Renal cortex interstitium (tissue), 11 donors: ENCODE data around the gene ZFHX3. TPM values are rescaled to one million over a fixed set of nuclear protein-coding genes. Genes with fewer than 3 reads are reported as not detected.

Experiments used
- DNase-seq, 11 donors: peaks; one replicate each; pipeline ENCODE4 v3.0.0-alpha.2; 2013; ENCODE audit warnings: low read depth in 9 of 11, low spot score in 4 of 11; ENCODE audit errors: extremely low read depth in 1 of 11
- polyA plus RNA-seq, 3 donors: library from polyadenylated mRNA; unstranded; fragments of 120-200 nt; gene quantifications; one replicate each; pipeline ENCODE4 v1.2.1, GENCODE V29; 2013; ENCODE audit not compliant: insufficient read length in 3 of 3

The ZFHX3 gene
- polyA plus RNA-seq, 3 donors = 20.2 to 25.8 (median 20.2) TPM

DNA sequence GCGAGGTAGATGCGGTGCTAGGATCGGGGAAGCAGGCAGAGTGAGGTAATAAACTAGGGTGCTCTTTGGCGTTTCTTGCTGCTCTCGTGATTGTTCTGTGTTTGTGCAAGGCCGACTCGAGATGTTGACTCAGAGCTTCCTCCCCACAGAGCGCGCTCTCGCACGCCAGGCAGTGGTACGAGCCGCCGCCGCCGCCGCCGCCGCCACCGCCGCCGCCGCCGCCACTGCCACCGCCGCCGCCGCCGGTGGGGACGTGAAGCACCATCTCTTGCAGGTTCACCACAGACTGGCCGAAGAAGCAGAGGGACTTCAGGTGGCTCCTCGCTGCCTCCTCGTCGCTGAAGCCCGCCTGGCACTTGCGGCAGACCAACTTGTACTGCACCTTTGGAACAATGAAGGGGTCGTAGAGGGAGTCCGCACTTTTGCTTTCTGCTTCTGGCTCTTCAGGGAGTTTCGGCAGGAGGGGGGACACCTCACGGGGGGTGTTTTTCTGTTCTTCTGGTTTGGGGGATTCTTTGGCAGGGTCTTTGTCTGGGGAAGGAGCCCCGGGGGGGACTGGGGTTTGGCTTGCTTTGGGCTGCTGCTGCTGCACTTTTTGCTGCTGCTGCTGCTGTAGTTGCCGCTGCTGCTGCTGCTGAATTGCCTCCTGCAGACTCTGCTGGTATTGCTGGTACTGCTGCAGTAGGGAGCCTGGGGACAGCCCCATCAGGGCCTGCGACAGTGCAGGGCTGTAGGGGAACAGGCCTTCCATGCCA lies 260.2 kb downstream of the ZFHX3 start:
- DNase-seq = peak in 7 of 11 donors; percentile 20 to 44 (median 36)

DNA sequence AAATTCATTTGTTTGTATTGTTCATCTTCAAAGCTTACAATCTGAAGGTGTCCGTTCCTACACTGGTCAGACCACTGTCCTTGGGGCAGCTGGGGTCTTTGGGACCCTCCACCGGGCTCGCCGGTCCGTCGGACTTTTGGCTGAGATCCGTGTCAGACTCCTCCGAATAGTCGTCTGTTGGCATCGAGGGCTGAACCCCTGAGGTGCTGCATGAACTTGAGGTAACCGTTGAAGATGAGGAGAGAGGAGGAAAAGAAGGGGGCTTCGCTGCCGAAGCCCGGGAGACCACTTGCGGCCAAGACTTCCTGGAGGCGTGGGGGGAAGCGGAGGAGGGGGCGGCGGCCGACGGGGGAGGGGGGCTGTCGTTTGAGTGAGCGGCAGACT lies 260.8 kb downstream of the ZFHX3 start:
- DNase-seq = peak in 2 of 11 donors; percentile 2 to 5

DNA sequence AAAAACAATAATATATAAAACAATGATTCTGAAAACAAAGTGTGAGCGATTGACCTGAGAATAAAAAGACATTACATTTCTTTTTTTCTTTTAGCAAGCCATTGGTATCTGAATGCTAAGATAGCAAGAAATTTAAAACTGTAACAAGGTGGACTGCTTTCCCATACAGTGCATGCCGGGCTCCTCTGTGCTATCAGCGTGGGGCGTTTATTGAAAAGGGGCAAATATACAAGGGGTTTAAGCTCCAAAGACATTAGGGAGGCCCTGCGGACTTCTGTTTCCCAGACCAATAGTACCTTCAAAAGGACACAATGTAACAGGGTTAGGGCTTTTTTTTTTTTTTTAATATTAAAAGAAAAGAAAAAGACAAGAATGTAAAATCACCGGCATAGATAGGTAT lies 261.3 kb downstream of the ZFHX3 start:
- no peak for DNase-seq

DNA sequence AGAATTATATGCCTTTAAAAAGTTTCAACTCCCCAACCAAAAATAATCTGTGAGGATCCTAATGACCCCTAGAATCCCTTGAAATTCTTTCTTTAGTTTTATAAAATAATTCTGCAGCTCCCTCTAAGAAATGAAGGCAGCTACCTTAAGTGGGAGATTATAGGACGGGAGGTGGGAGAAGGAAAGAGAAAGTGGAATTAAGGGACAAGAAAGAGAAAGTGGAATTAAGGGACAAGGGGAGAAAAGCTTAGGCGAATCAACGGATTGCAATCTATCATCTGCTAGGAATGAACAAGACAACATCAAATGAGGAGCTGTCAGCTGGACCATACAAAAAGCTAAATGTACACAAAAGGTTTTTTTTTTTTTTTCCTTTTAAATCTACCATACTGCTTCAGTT lies 262.0 kb downstream of the ZFHX3 start:
- DNase-seq = no peak

DNA sequence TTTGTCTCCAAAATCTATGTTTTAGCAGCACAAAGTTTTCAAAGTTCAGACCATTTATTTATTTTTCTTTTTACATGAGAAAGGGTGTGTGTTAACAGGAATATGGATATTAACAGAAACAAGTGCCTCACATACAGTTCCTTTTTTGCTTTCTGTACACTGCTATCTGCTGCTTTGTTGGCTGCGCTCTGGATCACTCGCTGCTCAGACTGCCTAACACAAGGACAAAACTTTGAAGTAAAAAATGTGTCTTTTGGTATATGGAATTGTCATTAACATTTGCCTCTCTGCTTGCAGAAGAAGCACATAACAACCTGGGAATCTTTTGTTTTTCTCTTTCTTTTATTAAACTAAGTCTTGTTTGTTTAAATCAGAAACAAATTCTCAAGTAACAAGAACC lies 262.8 kb downstream of the ZFHX3 start:
- no peak for DNase-seq

DNA sequence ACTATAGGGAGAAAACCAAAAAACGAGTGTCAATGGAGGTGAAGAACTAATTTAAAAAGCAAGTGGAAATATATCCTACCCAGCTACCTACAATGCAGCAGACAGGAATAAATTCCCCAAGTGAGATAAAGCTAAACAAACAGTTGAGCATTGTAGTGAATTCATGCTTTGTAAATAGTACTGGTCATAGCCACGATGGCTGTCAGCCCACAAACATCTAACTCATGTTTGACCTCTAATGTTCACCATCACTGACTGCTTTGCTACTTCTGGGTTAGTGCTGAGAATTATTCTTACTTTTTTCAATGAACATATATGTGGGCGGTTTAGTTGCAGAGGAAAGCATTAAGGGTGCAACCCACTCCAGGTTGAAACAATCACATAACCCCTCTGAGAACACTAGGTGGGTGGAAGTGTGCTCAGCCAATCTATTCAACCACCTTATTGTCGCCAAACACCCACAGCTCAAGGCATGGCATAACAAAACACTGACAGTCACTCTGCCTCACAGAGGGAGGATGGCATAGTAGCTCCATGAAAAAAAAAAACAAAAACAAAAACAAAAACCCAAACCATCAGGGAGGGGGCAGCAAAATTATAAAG lies 264.1 kb downstream of the ZFHX3 start:
- no peak for DNase-seq

DNA sequence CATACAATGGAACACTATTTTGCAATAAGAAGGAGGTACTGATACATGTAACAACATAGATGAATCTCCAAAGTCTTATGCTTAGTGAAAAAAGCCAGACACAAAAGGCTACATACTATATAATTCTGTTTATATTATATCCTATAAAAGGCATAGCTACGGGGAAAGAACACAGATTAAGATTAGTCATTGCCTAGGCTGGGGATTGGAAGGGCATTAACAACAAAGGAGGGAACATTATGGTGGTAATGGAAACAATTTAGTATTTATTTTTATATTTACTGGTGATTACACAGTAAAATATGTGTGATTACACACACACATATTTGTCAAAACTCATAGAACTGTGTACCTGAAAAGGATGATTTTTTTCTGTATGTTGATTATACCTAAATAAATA lies 278.1 kb downstream of the ZFHX3 start:
- no peak for DNase-seq

DNA sequence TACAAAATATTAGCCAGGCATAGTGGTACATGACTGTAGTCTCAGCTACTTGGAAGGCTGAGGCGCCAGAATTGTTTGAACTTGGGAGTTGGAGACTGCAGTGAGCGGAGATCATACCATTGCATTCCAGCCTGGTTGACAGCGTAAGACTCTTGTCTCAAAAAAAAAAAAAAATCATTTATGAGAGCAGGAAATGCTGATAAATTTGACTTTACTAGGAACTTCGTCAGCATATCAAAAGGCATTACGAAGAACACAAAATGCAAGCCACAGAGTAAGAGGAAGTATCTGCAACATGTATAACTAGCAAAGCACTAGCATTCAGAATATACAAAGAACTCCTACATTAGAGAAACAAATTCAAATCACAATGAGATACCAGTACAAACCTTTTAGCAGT lies 279.3 kb downstream of the ZFHX3 start:
- peak in 1 of 11 donors; percentile 6 for DNase-seq

DNA sequence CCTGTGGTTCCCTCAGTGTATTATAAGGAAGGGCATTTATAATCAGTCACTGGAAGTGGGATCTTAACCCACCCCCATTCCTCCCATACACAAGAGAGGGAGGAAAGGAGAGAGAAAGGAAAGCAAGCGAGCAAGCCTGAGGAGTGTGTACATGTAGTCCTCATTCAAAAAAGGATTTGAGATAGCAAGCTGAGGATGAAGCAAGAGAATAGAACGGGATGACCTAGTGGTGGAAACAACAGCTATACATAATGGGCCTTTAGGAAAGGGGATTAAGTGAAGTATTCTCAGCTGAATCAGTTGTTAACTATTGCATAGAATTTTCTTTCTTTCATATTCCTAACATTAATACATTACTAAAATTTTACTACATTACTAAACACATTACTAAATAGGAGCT lies 281.4 kb downstream of the ZFHX3 start:
- DNase-seq = no peak

DNA sequence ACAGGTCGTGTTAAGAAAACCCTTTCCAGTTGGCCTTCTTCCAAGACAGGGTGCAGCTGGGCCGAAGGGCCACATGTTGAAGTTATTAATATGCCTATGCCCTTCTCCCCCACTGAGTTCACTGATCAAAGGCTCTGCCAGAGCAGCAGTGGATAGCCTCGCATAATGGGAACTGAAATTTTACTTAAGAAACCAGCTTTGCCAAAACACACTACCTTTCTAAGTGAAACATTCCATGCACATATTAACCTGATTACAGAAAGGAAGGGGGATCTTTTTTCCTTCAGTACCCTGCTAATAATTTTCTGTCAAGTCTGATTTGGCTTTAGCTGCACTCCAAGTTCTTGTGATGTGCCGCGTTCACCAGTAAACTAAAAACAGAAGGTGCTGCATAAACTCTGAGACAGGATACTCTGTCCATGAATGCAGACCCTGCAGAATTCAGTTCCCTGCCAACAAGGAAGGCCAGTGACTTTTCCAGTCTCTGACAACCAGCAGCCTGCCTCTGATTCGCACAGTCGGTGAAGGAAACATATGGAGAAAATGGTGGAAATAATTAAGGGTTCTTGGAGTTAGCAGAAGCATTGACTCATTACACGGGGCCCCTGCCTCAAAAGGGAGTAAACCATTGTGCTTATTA lies 283.8 kb downstream of the ZFHX3 start:
- peak in 2 of 11 donors; percentile 14 to 16 for DNase-seq

DNA sequence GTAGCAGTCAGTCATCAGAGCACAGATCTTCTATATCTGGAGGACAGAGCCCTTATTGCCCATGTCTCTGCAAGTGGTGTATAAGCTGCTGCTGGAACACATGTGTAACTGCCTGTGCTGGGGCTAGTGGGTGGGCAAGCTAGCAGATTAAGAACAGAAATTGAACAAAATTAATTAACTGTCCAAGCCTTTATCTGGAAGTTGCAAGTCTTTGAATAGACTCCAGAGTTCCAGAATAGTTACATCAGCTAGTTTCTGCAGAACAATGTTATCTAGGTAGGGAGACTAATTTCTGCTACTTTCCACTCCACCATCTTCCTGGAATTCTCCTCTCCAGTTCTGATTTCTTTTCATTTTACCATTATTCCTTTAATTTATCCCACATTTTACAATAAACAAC lies 287.3 kb downstream of the ZFHX3 start:
- no peak for DNase-seq

DNA sequence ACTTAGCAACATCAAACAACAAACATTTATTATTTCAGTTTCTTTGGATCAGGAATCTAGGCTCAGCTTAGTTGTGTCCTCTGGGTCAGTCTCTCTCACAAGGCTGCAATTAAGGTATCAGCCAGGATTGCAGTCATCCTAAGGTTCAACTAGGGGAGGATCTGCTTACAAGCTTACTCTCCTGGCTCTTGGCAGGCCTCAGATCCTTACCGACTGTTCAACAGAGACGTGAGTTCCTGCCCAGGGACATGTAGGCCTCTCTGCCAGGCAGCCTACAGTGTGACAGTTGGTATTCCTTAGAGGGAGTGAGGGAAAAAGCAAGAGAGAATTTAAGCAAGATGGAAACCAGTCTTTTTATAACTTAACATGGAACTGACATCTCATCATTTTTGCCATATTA lies 294.0 kb downstream of the ZFHX3 start:
- no peak for DNase-seq

DNA sequence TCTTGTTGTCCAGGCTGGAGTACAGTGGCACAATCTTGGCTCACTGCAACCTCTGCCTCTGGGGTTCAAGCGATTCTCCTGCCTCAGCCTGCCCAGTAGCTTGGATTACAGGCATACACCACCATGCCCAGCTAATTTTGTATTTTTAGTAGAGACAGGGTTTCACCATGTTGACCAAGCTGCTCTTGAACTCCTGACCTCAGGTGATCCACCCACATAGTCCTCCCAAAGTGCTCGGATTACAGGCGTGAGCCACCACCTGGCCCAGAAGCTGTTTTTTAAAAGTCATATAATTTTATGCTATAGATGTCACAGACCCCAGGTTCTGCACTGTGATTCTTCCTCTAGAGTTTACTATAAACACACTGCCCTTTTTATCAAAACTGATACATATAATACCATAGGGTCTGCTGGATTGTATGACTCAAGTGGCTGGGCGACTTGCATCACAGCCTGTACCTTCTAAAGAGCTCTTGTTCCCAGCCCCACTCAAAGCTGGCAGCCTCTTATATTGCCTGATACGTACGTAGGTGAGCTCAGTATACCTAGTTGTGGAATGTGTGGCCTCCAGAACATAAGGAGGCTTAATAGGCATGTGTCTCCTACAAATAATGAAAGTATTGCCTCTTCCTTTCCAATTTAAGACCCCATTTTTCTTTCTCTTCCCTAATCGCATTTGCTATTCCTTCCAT lies 295.8 kb downstream of the ZFHX3 start:
- DNase-seq = no peak

DNA sequence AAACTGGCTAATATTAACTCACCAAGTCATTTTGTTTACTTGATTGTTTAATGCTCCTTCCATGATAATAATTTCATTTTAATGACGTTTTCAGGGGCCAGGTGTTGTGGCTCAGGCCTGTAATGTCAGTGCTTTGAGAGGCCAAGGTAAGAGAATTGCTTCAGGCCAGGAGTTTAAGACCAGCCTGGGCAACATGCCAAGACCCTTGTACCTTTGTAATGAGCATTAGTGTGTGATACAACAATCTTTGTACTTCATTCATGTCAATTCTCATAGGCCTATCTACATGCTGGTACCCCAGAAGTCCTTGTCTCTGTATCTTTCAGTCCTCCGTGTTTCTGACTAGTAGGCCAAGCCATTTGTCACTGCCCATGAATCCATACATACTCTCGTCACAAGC lies 296.9 kb downstream of the ZFHX3 start:
- DNase-seq = no peak

DNA sequence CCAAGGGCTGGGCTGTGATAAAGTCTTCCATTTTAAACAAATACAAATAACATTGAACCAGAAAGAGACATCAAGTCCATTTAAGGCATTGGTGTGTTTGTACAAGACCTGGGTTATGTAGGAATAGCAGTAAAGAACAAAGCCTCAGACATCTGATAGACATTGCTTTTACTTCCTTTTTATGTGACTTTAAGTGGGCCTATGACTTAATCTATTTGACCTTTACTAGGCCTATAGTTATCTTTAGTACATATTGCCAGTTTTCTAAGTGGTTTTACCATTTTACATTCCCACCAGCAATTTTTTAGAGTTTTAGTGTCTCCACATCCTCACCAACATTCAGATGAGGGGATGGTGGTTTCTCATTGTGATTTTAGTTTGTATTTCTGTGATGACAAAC lies 298.8 kb downstream of the ZFHX3 start:
- no peak for DNase-seq

DNA sequence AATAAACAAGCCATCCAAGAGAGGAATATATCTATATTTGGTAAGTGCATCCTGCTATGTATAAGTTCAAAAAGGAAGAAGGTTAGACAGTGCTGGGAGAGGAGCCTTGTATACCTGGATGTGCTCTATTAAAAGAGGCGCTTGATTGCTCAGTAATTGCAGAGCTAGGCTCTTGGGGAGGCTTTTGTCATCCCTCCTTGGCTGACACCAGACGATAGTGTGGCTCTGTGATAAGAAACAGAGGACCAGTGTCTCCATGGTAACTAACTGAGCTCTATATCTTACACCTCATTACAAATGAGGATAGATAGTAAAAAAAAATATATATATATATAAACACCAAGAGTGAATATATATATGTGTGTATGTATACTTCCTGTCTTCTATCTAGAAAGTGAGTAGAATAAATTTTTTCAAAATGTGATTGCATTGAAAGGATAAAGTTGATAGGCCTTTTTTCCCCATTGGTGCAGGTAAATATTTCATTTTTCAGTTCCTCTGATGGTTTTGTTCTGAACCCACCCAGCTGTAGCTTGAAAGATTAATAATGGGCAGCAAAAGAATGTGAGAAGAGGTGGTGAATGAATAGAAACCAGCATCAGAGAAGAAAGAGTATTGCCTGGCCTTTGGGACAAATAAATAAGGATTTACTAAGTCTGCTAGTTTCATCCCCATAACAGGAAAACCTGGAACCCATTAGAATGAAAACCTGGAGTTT lies 303.7 kb downstream of the ZFHX3 start:
- no peak for DNase-seq

DNA sequence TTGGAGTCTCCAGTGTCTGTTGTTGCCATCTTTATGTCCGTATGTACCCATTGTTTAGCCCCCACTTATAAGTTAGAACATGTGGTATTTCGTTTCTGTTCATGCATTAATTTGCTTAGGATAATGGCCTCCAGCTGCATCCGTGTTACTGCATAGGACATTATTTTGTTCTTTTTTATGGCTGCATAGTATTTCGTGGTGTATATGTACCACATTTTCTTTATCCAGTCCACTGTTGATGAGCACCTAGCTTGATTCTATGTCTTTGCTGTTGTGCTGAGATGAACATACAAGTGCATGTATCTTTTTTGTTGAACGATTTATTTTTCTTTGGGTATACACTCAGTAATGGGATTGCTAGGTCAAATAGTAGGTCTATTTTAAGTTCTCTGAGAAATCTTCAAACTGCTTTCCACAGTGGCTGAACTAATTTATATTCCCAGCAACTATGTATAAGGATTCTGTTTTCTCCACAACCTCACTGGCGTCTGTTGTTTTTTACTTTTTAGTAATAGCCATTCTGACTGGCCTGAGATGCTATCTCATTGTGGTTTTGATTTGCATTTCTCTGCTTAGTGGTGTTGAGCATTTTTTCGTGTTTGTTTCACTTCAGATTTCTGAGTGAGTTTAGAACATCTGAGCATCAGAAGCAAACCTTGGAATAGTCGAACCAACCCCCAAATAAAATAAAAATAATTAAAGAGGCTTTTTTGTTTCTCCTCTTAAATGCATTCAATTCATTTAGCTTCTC lies 304.7 kb downstream of the ZFHX3 start:
- DNase-seq = no peak

DNA sequence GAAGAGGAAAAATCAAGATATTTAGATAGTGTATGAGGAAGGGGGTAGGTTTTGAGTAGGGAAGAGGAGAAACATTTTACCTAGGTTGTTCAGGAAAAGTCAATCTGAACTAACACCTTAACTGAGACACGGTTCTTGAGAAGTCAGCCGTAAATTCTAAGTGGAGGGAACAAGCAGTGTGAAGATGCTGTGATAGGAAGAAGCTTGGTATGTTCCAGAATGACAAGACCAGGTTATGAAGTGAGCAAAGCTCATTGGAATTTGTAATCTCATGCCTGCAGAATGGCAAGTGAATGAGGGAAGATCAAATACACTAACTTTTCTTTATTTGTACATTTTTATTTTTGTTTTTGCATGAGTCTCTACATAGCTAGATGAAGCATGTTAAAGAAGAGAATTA lies 307.6 kb downstream of the ZFHX3 start:
- DNase-seq = no peak

DNA sequence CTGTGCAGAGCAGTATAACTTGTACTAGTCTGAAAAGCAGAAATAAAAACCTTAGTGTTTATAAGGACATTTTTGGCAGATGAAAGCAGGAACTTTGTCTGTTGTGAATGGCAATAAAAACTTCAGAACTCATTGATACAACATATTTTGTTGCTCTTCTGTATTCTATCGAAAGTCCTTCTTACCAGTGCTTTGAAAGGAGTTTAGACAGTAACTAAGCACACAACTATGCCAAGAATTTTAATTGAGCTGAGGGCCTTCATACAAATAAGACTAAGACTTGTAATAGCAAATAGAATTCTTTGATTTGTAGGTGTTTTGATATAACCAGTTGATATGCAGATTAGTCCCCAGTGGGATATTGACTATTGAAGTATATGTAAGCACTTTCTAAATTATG lies 308.4 kb downstream of the ZFHX3 start:
- DNase-seq = peak in 3 of 11 donors; percentile 5 to 15 (median 13)
